ENCODE measurements around the gene GNLY. TPM values are rescaled to one million over a fixed set of nuclear protein-coding genes. Genes with fewer than 3 reads are reported as not detected.
"Not testable (repeated sequence)": the region's sequence is repeated elsewhere in the genome, so short reads cannot be mapped to it uniquely, and the experiment has no call there.

Gene GNLY
- total RNA-seq, 1 donor from 2014 or later: 330 TPM

DNA sequence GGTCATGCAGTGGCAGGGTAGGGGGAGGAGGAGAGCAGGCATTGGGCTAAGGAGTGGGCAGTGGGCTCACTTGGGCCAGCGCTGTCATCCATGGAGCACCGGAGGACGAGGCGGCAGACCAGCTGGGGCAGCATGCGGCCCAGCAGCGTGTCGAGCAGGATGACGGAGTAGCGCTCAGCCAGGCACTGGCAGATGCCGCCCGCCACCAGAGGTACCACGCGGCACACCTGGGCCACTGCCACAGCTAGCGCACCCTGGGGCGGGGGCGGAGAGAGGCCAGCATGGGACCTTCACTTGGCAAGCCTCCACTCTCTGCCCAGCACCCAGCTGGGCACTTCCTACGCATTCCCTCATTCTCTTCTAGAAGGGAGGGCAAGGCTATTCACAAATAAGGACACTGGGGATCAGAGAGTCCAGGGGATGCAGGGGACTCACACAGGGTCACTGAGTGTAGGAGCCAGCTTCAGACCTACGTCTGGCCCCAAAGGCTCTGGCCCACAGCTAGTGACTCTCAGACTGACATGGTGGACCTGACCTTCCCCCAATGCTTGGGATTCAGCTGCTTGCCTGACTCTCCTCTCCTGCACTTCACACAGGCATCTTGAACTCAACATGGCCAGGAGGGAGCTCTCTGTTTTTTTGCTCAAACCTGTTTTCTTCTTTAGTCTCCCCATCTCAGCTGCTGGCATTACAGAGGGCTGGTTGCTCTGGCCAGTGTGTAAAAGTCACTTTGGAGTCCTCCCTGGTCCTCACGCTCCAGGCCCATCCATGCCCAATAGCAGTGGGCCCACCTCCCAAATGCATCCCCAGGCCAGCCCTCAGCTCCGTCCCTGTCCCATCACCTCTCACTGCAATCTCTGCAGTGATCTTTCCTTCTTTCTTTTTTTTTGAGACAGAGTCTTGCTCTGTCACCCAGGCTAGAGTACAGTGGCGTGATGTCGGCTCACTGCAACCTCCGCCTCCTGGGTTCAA lies 30.3 kb upstream of the GNLY start:
- intact Hi-C loops (cut with micrococcal nuclease): no loop called here

- intact Hi-C loops (cut with micrococcal nuclease): no loop called here
Measured at GRCh38 chr2:85665264-85665937, 28.8 kb upstream of the GNLY start.

DNA sequence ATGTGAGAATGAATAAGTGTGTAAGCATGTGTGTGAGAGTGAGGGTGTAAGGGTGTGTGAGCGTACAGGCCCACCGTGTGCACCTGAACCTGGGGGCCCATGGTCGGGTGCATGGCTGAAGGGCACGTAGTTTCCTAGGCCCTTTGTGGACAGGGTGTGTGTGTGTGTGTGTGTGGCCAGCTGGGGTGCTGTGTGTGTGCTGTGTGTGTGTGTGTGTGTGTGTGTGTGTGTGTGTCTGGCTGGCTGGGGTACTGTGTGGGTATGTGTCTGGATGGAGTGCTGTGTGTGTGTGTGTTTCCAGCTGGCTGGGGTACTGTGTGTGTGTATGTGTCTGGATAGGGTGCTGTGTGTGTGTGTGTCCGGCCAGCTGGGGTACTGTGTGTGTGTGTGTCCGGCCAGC lies 28.1 kb upstream of the GNLY start:
- intact Hi-C loops (cut with micrococcal nuclease): no loop called here

DNA sequence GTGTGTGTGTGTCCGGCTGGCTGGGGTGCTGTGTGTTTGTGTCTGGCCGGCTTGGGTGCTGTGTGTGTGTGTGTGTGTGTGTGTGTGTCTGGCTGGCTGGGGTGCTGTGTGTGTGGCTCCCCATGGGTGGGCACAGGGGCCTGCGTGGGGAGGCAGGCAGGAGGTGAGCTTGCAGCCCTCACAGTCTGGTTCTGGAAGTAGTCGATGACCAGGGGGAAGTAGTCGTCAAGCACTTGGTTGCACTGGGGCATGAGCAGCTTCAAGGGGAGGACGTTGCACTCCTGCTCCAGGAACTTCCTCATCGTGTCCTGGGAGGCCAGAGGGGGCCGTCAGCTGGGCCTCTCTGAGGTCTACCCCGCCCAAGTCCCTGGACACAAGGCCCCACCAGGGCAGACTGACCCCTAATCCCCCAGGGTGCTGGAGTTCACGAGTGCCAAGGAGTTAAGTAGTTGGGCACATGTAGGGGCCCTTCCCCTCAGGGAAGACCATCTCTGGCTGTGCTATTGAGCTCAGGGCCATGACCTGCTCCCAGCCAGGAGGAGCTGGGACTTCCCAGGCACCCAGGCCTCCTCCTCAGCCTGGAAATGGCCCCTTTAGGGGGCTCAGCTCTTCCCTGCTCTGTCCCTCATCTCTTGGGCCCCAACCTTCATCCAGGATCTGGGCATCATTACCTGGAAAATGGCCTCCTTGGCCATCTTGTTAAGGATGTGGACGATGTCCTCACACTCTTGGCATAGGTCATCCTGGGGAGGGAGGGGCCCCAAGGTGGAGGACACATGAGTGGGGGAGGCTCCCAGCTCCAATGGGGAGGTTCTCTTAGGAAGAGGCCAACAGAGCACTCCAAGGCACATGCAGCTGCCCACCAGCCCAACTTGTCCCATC lies 27.5 kb upstream of the GNLY start:
- intact Hi-C loops (cut with micrococcal nuclease): no loop called here

GRCh38 chr2:85667561-85668008 lies 26.6 kb upstream of the GNLY start:
- intact Hi-C loops (cut with micrococcal nuclease): no loop called here

- intact Hi-C loops (cut with micrococcal nuclease): no loop called here
Measured at GRCh38 chr2:85668009-85668856, 25.9 kb upstream of the GNLY start, which contains the start of gene SFTPB. Gene SFTPB (minus strand): TSS chr2:85668199. CDS start chr2:85668183, 16 bp downstream.

DNA sequence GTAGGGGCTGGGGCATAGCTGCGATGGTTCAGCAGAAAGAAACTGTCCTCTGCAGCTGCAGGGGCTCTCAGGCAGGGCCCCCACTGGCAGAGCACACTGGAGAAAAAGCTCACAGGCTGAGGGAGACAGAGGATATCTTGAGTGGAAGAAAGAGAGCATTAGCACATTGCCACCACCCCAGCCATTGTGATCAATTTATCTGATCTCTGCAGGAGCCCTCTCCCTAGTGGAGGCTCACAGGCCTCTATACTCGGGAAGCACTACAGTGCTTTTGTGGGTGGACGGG lies 25.4 kb upstream of the GNLY start:
- intact Hi-C loops (cut with micrococcal nuclease): no loop called here

DNA sequence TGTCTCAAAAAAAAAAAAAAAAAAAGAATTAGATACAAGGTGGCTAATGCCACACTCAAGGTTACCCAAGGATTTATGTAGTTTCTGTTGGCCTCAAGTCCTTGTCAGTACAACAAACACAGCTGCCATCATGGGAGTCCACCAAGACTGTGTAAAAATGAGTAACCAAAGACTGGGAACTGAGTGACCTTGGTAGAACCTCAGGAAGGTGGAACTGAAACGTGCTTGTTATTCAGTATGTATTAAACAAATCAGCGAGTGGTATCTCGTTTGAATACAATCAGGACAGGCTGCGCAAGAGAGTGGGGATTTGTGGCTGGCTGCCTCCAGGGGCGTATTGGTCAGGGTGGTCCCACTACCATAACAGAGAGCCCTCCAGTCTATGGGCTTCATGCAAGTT lies 24.6 kb upstream of the GNLY start:
- intact Hi-C loops (cut with micrococcal nuclease): no loop called here

GRCh38 chr2:85670416-85670815 lies 23.7 kb upstream of the GNLY start:
- intact Hi-C loops (cut with micrococcal nuclease): not testable (repeated sequence)

DNA sequence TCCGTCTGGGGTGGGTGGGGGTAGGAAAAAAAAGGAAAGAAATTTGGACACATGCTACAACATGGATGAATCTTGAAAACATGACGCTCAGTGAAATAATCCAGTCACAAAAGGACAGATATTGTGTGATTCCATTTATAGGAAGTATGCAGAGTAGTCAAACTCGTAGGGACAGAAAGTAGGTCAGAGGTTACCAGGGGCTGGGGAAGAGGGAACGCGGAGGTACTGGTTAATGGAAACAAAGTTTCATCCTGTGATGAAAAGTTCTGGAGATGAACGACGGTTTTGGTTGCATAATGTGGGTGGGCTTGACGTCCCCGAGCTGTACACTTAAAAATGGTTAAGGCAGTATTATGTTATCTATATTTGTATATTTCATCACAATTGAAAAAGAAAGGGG lies 21.7 kb upstream of the GNLY start:
- intact Hi-C loops (cut with micrococcal nuclease): no loop called here

GRCh38 chr2:85673716-85674375 lies 20.3 kb upstream of the GNLY start:
- intact Hi-C loops (cut with micrococcal nuclease): no loop called here

DNA sequence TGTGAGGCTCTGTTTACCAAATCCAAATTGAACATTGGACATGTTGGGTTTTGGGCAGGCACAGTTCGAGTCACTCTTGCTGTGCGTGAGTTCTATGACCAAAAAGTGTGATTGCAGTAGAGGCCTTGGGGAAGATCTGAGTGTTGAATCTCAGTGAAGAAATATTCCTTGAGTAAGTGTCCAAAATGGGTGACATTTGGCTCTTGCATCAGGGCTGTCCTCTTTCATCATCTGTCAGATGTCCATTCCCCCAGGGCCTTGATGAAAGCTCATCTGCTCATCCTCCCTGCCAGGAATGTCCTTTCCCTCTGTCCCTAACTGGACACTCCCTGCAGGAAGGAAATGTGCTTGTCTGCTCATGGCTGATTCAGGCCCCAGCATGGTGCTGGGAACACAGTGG lies 19.7 kb upstream of the GNLY start:
- intact Hi-C loops (cut with micrococcal nuclease): no loop called here

GRCh38 chr2:85675427-85675826 lies 18.7 kb upstream of the GNLY start:
- intact Hi-C loops (cut with micrococcal nuclease): no loop called here

DNA sequence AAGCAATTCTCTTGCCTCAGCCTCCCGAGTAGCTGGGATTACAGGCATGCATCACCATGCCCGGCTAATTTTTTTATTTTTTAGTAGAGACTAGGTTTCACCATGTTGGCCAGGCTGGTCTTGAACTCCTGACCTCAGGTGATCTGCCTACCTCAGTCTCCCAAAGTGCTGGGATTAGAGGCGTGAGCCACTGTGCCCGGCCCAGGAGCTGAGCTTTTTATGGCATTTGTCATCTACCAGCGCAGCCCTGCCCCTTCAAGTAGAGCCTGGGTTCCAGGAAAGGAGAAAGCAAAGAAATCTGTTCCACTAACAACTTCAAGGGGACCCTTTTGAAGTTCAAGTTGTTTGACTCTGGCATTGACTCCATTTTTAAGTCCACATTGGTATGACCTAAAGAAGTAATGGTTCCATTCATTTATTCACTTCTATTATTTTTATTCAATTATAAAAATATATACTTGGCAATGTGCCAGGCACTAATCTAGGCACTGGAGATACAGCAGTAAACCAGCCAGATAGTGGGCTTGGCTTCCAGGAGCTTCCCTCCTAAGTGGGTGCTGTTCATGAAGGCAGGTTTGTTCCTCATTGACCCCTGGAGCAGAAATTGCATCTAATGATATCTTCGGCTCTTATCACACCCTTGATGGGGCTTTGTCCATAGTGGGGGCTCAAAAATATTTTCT lies 18.2 kb upstream of the GNLY start:
- intact Hi-C loops (cut with micrococcal nuclease): no loop called here

- intact Hi-C loops (cut with micrococcal nuclease): loop anchor here (2.0 kb wide), 3 partner anchors 30 to 126 kb away; no protein-coding TSS in a partner anchor
Measured at GRCh38 chr2:85678377-85678776, 15.8 kb upstream of the GNLY start.

DNA sequence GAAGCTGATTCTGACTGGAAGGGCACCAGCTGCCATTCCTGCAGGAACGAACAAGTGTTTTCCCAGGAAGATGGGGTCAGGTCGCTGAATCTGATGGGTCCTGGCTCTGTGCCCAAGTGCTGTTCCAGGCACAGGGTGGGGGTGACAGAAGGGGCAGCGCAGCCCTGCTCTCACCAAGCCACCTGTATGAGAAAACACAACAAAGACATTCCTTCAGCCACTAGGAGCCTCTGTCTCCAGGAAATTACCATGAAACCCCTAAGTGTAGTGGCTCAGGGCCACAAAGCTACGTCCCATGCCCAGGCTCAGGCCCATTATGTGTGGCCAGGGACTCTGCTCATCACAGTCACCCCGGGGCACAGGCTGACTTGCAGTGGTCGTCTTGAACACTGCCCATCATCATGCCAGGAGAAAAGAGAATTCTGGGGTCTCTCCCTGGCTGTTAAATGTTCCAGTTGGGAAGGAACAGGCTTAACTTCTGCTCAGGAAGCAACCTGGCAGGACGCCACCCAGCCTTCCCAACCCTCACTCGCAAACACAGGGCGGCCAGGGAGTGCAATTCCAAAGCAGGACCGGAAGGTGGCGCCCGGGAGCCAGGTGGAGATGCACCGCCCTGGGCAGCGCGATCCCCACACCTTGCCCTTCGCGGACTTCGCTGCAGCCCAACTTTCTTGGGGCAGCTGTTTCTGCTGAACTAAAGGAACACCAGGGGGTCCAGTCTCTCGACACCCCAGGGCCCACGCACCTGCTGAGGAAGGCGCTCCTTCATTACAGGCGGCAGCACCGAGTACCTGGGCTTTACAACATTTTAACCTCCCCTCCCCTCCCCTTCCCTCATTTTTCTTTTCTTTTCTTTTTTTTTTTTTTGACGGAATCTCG lies 15.1 kb upstream of the GNLY start:
- intact Hi-C loops (cut with micrococcal nuclease): loop anchor here (1.0 to 2.0 kb wide), 7 partner anchors 28 to 135 kb away; partner anchors contain the start of gene ATOH8

DNA sequence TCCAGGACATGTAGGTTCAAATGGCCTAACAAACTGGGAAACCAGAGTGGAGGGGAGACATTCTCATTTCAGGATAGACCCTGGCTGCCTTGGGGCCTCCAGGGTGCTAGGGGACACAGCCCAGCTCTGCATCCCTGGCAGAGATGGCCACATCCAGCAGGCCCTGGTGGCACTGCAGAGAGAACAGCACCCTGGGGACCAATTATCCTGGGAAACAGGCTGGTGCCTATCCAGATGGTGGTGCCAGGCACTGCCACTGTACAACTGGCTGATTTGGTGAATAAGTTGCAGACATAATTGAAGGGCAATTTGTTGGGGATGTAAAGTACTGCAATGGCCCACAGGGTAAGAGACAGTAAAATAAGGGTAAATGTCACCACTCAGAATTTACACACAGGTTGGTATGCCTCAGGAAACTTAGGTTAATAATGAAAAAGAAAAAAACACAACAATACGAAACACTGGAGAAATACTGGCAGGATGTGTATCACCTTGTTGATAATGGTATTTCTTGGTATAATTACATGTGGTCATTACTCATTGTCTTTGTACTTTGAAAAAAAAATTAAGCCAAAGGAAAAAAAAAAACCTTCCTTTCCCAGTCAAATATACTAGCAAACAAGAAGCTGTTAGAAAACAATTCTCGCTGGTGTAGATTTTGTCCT lies 13.3 kb upstream of the GNLY start:
- intact Hi-C loops (cut with micrococcal nuclease): loop anchor here (1.0 kb wide), 1 partner anchor 20 kb away; no protein-coding TSS in a partner anchor

- intact Hi-C loops (cut with micrococcal nuclease): loop anchor here (1.0 kb wide), 1 partner anchor 20 kb away; no protein-coding TSS in a partner anchor
Measured at GRCh38 chr2:85681372-85681763, 12.8 kb upstream of the GNLY start.
